Epidermal melanocyte (primary cell): Measurements from ENCODE around the gene ATP6V1B1.

Source experiments
- DNase-seq: peaks from one replicate; pipeline ENCODE4 v3.0.0; 2011; ENCODE audit warnings: low spot score; ENCODE audit not compliant: insufficient read length

The ATP6V1B1 gene

GRCh38 chr2:70943205-70943871 lies 7.6 kb downstream of the ATP6V1B1 start:
- no peak for DNase-seq

- no peak for DNase-seq
These were observed 8.5 kb downstream of the ATP6V1B1 start for GRCh38 chr2:70944111-70944690.

DNA sequence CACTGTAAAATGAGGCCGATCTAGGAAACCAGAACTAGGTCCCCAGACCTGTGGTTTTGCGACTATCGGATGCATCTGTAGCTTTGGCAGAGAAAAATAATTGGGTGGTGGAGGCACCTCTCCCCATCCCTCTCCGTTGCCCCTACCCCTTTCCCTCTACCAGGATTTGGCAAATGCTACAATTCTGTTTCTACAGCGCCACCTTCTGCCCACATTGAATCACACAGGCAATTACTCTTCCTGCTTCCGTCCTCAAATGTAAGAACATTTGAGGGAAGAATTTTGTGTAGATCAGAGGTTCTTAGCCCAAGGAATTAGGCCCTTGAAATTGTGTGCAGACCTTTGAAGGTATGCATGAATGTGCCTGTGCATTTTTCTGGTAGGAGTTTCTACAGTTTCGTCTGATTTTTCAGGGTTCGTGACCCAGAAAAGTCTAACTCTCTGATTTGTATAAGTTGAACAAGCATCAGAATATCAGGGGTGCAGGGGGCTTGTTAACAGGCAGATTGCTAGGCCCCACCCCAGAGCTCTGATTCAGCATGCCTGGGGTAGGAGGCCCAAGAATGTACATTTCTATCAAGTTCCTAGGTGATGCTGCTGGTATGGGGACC lies 11.2 kb downstream of the ATP6V1B1 start:
- DNase-seq: peak; percentile 42

DNA sequence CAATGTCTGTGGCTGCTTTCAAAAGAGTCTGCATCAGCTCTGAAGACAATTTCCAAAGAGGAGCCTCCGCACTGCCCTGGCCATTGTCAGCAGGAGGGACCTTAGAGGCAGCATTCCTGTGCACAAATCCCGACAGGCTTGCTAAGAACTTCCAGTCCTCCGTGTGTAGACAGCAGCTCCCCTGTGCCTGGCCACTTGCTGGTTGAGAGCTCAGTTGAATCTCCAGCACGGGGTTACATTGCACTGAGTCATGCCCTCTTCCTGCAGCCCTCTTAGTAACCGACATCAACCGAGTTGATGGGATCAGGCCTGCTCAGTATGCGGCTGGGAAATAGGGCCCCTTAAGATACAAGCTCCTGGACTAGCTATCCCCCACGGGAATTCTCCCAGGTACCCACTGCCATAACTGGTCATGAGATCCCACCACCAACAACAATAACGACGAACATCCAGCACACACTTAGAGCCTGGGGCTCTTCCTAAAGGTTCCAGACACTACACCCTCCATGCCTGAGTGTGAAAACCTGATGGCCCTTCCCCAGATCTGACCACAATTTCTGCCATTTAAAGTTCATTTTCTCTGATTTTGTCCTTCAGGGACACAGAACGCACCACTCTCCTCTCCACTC lies 12.0 kb downstream of the ATP6V1B1 start:
- no peak for DNase-seq

GRCh38 chr2:70948337-70949003 lies 12.8 kb downstream of the ATP6V1B1 start:
- peak; percentile 78 for DNase-seq

GRCh38 chr2:70949086-70949485 lies 13.4 kb downstream of the ATP6V1B1 start:
- DNase-seq: no peak

- no peak for DNase-seq
These were observed 19.2 kb downstream of the ATP6V1B1 start for GRCh38 chr2:70954886-70955285.

GRCh38 chr2:70956141-70956540 lies 20.4 kb downstream of the ATP6V1B1 start:
- no peak for DNase-seq

- DNase-seq: no peak
These were observed 22.1 kb downstream of the ATP6V1B1 start for GRCh38 chr2:70957798-70958197.

- DNase-seq: no peak
These were observed 23.1 kb downstream of the ATP6V1B1 start for GRCh38 chr2:70958759-70959158.

DNA sequence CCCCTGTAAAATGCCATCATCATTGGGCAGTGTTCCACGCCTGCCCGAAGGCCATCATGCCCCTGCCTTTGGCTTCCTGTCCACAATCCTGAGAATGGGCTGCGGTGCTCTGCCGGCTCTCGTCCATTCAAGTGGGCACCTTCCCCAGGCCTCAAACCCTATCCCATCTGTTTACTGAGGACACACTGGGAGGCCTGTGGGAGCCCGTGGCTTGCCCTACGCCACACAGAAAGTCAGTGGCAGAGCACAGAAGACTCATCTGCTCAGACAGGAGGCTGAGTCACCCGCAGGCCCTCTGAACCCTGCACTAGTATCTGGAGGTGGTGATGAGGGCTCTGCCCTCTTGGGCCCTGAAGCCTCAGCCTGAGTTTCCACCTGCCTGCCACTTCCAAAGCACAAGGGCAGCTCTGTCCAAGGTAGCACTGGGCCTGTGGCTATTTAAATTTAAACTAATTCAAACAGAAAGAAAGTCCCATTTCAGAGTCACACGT lies 23.6 kb downstream of the ATP6V1B1 start:
- no peak for DNase-seq

DNA sequence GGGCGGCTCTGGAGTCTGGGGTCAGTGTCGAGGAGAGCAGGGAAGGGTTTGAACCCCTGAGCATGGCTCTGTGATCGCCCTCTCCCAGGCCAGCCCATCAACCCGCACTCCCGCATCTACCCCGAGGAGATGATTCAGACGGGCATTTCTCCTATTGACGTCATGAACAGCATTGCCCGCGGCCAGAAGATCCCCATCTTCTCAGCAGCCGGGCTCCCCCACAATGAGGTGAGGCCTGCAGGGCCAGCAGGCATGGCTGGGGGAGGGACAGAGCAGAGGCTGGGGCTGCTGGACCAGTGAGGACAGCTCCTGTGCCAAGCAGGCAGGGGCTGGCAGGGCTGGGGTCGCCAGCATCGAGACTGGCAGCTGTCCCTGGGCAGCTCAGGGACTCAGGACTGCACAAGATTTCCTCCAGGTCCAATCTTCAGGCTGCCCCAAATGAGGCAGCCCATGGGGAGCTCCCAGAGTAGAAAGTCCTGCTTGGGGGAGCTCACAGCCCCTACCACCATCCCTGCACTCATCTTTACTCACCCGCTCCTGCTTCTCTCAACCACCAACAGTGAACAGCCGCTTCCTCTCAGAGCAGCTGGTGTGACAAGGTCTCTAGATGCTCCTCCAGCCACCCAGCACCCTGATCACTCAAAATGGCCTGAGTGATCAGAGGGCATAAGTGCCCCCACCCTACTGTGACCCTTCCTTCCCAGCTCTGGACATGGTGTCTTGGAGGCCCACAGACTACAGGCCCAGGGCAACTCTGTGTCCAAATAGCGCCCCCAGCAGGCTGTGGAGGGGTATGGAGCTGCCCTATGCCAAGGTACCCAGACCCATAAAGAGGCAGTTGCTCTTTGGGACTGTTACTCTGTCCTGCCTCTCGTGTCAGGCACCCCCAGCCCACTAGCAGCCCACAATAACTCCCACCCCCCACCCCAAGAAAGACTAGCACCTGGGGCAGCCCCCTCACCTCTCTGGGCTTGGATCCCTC lies 24.4 kb downstream of the ATP6V1B1 start:
- DNase-seq: no peak

DNA sequence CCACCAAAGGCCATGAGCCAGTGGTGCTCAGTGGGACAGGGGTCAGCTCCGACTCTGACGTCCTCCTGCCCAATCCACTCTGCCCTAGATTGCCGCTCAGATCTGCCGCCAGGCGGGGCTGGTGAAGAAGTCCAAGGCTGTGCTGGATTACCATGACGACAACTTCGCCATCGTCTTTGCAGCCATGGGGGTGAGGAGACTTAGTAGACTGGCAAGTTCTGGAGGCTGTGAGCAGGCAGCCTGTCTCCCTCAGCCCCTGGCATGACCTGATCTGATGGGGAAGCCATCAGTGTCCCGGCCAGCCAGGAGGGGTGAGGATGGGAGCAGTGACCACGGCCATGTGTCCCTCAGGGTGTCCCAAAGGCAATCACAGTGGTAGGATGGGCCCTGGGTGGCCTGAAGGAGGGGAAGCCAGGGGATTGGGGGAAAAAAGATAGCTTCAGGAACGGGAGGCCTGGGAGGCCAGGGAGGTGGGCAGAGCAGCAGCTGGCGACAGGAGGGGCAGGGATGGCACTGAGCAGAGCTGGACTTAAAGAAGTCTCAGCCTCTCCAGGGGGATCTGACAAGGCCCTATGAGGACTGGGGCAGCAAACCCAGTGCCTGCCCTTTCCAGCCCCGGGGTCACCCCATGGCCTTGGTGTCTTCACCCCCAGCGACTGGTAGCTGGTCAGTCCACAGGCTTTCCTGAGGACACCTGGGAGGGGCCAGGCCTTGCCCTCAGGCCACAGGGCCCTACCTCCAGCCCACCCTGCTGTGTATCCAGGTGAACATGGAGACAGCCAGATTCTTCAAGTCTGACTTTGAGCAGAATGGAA lies 25.3 kb downstream of the ATP6V1B1 start:
- no peak for DNase-seq

GRCh38 chr2:70961648-70961994 lies 25.9 kb downstream of the ATP6V1B1 start:
- no peak for DNase-seq

GRCh38 chr2:70962211-70962884 lies 26.6 kb downstream of the ATP6V1B1 start:
- DNase-seq: no peak

GRCh38 chr2:70962885-70963878 lies 27.5 kb downstream of the ATP6V1B1 start:
- no peak for DNase-seq

GRCh38 chr2:70964133-70964532 lies 28.4 kb downstream of the ATP6V1B1 start:
- DNase-seq: no peak
